Measurements from ENCODE around the gene ENTPD6.

- TF ChIP-seq CTCF (IDR thresholded peaks at IDR 0.05; ENCODE audit: insufficient read depth, low read depth, low read length) (no peak), EZH2 (IDR thresholded peaks at IDR 0.05; ENCODE audit: insufficient read depth, low read length) (no peak)
Observed at GRCh38 chr20:25214819-25215218, 19.3 kb downstream of the ENTPD6 start.
